Neuron (in vitro differentiated cells): ENCODE results near the gene SUGCT.
"Not testable (repeated sequence)": the region's sequence is repeated elsewhere in the genome, so short reads cannot be mapped to it uniquely, and the experiment has no call there.

Experiments
- H2AFZ ChIP-seq: one replicate; pipeline ENCODE4 v1.6.1; 2013; ENCODE audit warnings: low read depth, mild to moderate bottlenecking, inconsistent platforms, low read length, moderate library complexity
- H3K27me3 ChIP-seq: one replicate; pipeline ENCODE4 v1.6.1; 2013; ENCODE audit warnings: low read length; ENCODE audit not compliant: insufficient read depth
- H3K36me3 ChIP-seq: one replicate; pipeline ENCODE4 v1.6.1; 2013; ENCODE audit warnings: low read length; ENCODE audit not compliant: insufficient read depth
- H3K4me1 ChIP-seq: one replicate; pipeline ENCODE4 v1.6.1; 2013; ENCODE audit warnings: low read length; ENCODE audit not compliant: insufficient read depth
- H3K4me3 ChIP-seq: 2 replicates; pipeline ENCODE4 v1.5.1; 2013; ENCODE audit warnings: mild to moderate bottlenecking, low read length, moderate library complexity
- H3K9me3 ChIP-seq: one replicate; pipeline ENCODE4 v1.6.1; 2013; ENCODE audit warnings: low read length

SUGCT gene

GRCh38 chr7:40221836-40222235 lies 87.0 kb downstream of the SUGCT start:
- Histone ChIP-seq H3K27me3 (no peaks in the 10 kb centered on the region), H3K9me3 (no peaks in the 10 kb centered on the region), H3K4me3 (no peak overlapping the region), H3K4me1 (no peaks in the 10 kb centered on the region), H3K36me3 (no peaks in the 10 kb centered on the region), H2AFZ (no peak overlapping the region)

DNA sequence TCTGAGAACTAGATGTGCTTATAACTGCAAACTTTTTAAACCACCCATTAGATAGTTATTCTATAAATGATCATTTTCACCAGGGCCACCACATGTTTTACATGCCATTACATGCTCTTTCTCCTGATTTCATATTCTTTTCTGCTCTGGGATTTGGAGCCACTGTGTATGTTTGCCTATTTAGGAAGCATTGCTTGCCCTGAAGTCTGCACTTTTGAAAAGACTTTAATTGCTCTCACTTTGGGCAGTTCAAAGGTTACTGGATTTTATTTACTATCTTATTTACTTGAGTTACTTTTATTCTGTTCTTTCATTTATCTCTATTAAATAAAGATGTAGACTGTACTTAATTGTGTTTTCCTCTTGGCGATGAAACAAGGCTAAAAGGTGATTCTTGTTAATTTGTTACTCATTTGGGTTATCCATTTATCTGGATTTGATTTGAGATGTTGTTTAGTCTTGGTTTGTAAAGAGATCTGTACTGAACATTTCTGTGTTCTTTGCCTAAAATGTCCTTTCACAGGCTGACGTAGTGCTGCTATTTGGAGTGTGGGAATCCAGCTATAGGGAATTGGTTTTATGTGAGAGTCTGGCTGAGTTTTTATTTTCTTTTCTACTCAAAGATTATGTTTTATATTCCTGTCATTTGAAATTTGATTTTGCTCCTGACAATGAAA lies 88.8 kb downstream of the SUGCT start:
- Histone ChIP-seq H3K27me3 (no peaks in the 10 kb centered on the region), H2AFZ (no peak overlapping the region), H3K9me3 (no peaks in the 10 kb centered on the region), H3K4me1 (no peaks in the 10 kb centered on the region), H3K4me3 (no peak overlapping the region), H3K36me3 (no peaks in the 10 kb centered on the region)

DNA sequence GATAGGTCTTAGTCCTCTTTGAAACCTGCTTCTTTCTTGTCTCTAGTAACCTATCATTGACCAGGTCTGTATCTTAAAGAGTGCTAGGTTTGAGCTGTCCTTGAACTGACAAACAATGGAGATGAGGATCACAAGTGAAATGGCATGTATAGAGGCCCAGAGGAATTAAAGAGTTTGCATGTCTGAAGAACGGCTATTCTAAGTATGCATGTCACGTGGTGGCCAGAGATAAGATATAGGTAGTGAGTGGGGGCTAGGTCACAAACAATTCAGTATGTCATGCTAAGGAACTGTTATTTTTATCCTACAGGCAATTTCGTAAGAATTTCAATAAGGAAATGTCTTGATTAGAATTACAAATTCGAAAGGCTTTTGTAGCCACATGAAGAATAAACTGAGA lies 95.3 kb downstream of the SUGCT start:
- Histone ChIP-seq H3K27me3 (no peaks in the 10 kb centered on the region), H2AFZ (no peak overlapping the region), H3K9me3 (no peaks in the 10 kb centered on the region), H3K4me1 (peaks cover 2% of the 10 kb centered on the region), H3K36me3 (no peaks in the 10 kb centered on the region), H3K4me3 (no peak overlapping the region)

DNA sequence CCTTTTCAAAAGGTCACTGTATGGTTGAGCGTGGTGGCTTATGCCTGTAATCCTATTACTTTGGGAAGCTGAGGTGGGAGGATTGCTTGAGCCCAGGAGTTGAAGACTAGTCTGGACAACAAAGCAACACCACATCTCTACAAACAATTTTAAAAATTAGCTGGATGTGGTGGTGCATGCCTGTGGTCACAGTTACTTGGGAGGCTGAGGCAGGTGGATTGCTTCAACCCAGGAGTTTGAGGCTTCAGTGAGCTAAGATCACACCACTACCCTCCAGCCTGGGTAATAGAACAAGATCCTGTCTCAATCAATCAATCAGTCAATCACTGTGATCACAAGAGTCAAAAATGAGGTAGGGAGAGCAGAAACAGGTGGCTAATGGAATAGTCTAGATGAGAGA lies 97.0 kb downstream of the SUGCT start:
- H3K9me3 ChIP-seq: no peaks in the 10 kb centered on the region
- H3K36me3 ChIP-seq: no peaks in the 10 kb centered on the region
- peaks cover 2% of the 10 kb centered on the region for H3K4me1 ChIP-seq
- H3K27me3 ChIP-seq: no peaks in the 10 kb centered on the region
- H2AFZ ChIP-seq: no peak overlapping the region
- no peak overlapping the region for H3K4me3 ChIP-seq

- no peak overlapping the region for H3K4me3 ChIP-seq
- H3K4me1 ChIP-seq: peaks cover 2% of the 10 kb centered on the region
- no peaks in the 10 kb centered on the region for H3K9me3 ChIP-seq
- no peaks in the 10 kb centered on the region for H3K27me3 ChIP-seq
- no peaks in the 10 kb centered on the region for H3K36me3 ChIP-seq
- H2AFZ ChIP-seq: peak overlapping the region; percentile 71
Measured at GRCh38 chr7:40232242-40232893, 97.6 kb downstream of the SUGCT start.

DNA sequence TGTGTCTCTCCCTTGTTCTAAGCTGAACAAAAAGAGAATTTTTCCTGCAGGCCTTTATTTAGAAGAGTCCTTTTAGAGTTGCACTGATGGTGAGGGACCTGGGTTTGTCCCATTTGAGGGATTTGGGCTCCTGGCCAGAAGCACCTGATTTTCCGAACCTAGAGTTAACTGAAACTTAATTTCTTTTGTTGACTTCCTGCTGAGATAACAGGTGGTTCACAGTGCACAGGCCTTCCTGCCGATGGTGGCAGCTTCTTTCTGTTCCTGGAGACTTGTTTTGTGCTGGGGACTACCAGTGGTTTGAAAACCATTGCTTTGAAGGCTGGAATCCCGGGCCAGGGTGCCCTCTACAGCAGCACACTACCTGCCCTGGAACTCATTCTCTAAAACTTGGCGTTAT lies 99.2 kb downstream of the SUGCT start:
- H3K36me3 ChIP-seq: no peaks in the 10 kb centered on the region
- no peaks in the 10 kb centered on the region for H3K9me3 ChIP-seq
- no peaks in the 10 kb centered on the region for H3K27me3 ChIP-seq

GRCh38 chr7:40234666-40235065 lies 99.9 kb downstream of the SUGCT start:
- Histone ChIP-seq H2AFZ (no peak overlapping the region), H3K9me3 (no peaks in the 10 kb centered on the region), H3K36me3 (no peaks in the 10 kb centered on the region), H3K4me1 (peaks cover 2% of the 10 kb centered on the region), H3K4me3 (no peak overlapping the region), H3K27me3 (no peaks in the 10 kb centered on the region)

More for the DNA sequence above, 99.2 kb downstream of the SUGCT start:
- H3K4me1 ChIP-seq: peaks cover 2% of the 10 kb centered on the region
- H3K4me3 ChIP-seq: no peak overlapping the region
- H2AFZ ChIP-seq: no peak overlapping the region

- Histone ChIP-seq H3K4me1 (no peaks in the 10 kb centered on the region), H3K36me3 (no peaks in the 10 kb centered on the region), H3K27me3 (no peaks in the 10 kb centered on the region), H2AFZ (no peak overlapping the region), H3K4me3 (no peak overlapping the region), H3K9me3 (no peaks in the 10 kb centered on the region)
Measured at GRCh38 chr7:40237731-40238130, 102.9 kb downstream of the SUGCT start.

DNA sequence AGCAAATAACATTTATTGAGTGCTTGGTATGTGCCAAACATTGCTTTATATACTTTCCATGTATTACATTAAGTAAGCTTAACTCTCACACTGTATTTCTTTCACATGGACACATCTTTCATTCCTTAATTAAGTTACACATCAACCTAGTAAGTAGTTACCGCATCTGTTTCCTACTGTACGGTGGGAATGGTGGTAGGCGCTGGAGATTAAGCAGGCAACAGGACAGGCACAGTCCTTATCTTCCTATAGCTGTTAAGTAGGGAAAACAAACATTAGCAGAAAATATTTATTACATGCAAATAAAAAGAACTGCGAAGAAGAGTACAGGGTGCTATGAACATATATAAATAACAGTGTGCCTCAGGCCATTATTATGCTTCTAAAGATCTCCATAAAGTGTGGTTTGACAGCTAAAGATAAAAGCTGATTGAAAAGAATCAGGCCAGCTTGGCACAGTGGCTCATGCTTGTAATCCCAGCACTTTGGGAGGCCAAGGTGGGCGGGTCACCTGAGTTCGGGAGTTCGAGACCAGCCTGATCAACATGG lies 105.0 kb downstream of the SUGCT start:
- Histone ChIP-seq H3K27me3 (no peaks in the 10 kb centered on the region), H2AFZ (no peak overlapping the region), H3K36me3 (no peaks in the 10 kb centered on the region), H3K4me3 (no peak overlapping the region), H3K4me1 (no peaks in the 10 kb centered on the region), H3K9me3 (peaks cover 3% of the 10 kb centered on the region)

- Histone ChIP-seq H3K27me3 (no peaks in the 10 kb centered on the region), H3K4me3 (no peak overlapping the region), H3K4me1 (no peaks in the 10 kb centered on the region), H3K36me3 (no peaks in the 10 kb centered on the region), H2AFZ (no peak overlapping the region), H3K9me3 (peaks cover 3% of the 10 kb centered on the region)
Measured at GRCh38 chr7:40243076-40243475, 108.3 kb downstream of the SUGCT start.

DNA sequence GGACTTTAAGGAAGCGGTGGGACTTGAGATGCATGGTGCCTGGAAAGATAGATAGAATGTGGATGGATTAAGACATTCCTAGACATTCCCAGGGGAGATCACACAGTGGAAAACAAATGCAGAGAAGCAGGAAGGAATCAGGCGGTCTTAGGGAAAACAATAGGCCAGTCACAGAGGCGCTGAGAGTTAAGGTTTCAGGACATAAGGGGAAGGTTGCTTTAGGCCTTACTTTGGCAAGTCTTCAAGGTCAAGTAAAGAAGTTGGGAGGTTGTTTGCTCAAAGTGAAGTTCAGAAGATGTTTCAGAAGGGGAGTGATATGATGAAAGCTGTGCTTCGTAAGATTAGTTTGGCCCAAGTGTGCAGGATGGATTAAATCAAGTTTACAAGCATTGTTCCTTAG lies 109.4 kb downstream of the SUGCT start:
- Histone ChIP-seq H3K4me1 (no peaks in the 10 kb centered on the region), H2AFZ (no peak overlapping the region), H3K4me3 (no peak overlapping the region), H3K27me3 (no peaks in the 10 kb centered on the region), H3K9me3 (peaks cover 3% of the 10 kb centered on the region), H3K36me3 (no peaks in the 10 kb centered on the region)

- Histone ChIP-seq H3K4me1 (no peaks in the 10 kb centered on the region), H3K36me3 (no peaks in the 10 kb centered on the region), H3K4me3 (no peak overlapping the region), H3K9me3 (no peaks in the 10 kb centered on the region), H3K27me3 (no peaks in the 10 kb centered on the region), H2AFZ (no peak overlapping the region)
Measured at GRCh38 chr7:40248681-40249080, 113.9 kb downstream of the SUGCT start.

- not testable (repeated sequence) for H2AFZ ChIP-seq, H3K4me1 ChIP-seq, H3K4me3 ChIP-seq, H3K9me3 ChIP-seq, H3K36me3 ChIP-seq, H3K27me3 ChIP-seq
Measured at GRCh38 chr7:40253444-40253843, 118.6 kb downstream of the SUGCT start.
